SK-N-MC (cell line): ENCODE results near the gene SOX4.

Source experiments
- DNase-seq: peaks from one replicate; pipeline ENCODE4 v3.0.0-alpha.2; 2011; ENCODE audit warnings: low read depth, low spot score
- H3K27ac ChIP-seq: fragments of 200-600 bp; sonication (generic); 2 replicates; pipeline ENCODE4 v1.5.1; 2016; ENCODE audit warnings: mixed run types
- H3K36me3 ChIP-seq: fragments of 200-600 bp; sonication (generic); 2 replicates; pipeline ENCODE4 v1.6.1; 2017; ENCODE audit warnings: antibody characterized with exemption, low read length, mixed read lengths; ENCODE audit not compliant: insufficient read depth
- H3K4me3 ChIP-seq: fragments of 200-600 bp; sonication (generic); 2 replicates; pipeline ENCODE4 v1.5.1; 2016
- H3K9ac ChIP-seq: fragments of 200-600 bp; sonication (generic); 2 replicates; pipeline ENCODE4 v1.8.0; 2017; ENCODE audit warnings: mixed run types, mixed read lengths; ENCODE audit not compliant: insufficient read length
- H3K9me3 ChIP-seq: fragments of 200-600 bp; sonication (generic); 2 replicates; pipeline ENCODE4 v1.6.1; 2017; ENCODE audit warnings: low read depth, mild to moderate bottlenecking, antibody characterized with exemption, low read length, moderate library complexity, mixed read lengths
- EZH2 ChIP-seq: fragments of 200-600 bp; sonication (generic); IDR thresholded peaks from one replicate; pipeline ENCODE4 v1.6.1; 2017; ENCODE audit warnings: antibody characterized with exemption
- FOXP2 ChIP-seq: optimal IDR thresholded peaks from 2 replicates; pipeline ENCODE3; 2011; ENCODE audit warnings: mild to moderate bottlenecking, moderate library complexity; ENCODE audit not compliant: insufficient read depth; ENCODE audit errors: extremely low read length, control extremely low read depth
- POLR2AphosphoS5 ChIP-seq: IDR thresholded peaks from 2 replicates; pipeline ENCODE4 v1.6.1; 2012; ENCODE audit warnings: mild to moderate bottlenecking, low read depth, low read length, borderline replicate concordance

SOX4 gene

GRCh38 chr6:21639316-21639715, 45.8 kb downstream of the SOX4 start:
- DNase-seq, result no peak
- H3K36me3 ChIP-seq, result no peaks in the 10 kb centered on the region
- no peak overlapping the region for H3K9ac ChIP-seq
- TF ChIP-seq EZH2, result no peak
- no peak for TF ChIP-seq FOXP2
- no peak for TF ChIP-seq POLR2AphosphoS5
- no peaks in the 10 kb centered on the region for H3K9me3 ChIP-seq
- no peak overlapping the region for H3K4me3 ChIP-seq
- H3K27ac ChIP-seq, result no peak overlapping the region
